Parathyroid adenoma (tissue), 2 donors: ENCODE measurements around the gene TRAM2.

ENCODE experiments used
- H2AFZ ChIP-seq: fragments of 300-600 bp; sonication (generic); one replicate; pipeline ENCODE4 v1.7.0; 2017; ENCODE audit warnings: antibody characterized with exemption, mild to moderate bottlenecking
- H3K27ac ChIP-seq: fragments of 300-600 bp; sonication (generic); one replicate; pipeline ENCODE4 v1.7.0; 2017
- H3K27me3 ChIP-seq: fragments of 300-600 bp; sonication (generic); one replicate; pipeline ENCODE4 v1.7.0; 2017; ENCODE audit warnings: low read length; ENCODE audit not compliant: control insufficient read depth, insufficient read depth
- H3K36me3 ChIP-seq: fragments of 300-600 bp; sonication (generic); one replicate; pipeline ENCODE4 v1.7.0; 2017; ENCODE audit warnings: low read length; ENCODE audit not compliant: control insufficient read depth, insufficient read depth
- H3K4me1 ChIP-seq: fragments of 300-600 bp; sonication (generic); one replicate; pipeline ENCODE4 v1.7.0; 2017; ENCODE audit warnings: control low read depth
- H3K4me2 ChIP-seq: fragments of 300-600 bp; sonication (generic); one replicate; pipeline ENCODE4 v1.7.0; 2017; ENCODE audit warnings: low read length
- H3K4me3 ChIP-seq: fragments of 300-600 bp; sonication (generic); one replicate; pipeline ENCODE4 v1.7.0; 2017; ENCODE audit warnings: low read depth, low read length
- H3K79me2 ChIP-seq: fragments of 300-600 bp; sonication (generic); one replicate; pipeline ENCODE4 v1.7.0; 2017; ENCODE audit warnings: control low read depth
- H3K9ac ChIP-seq: fragments of 300-600 bp; sonication (generic); one replicate; pipeline ENCODE4 v1.7.0; 2017; ENCODE audit warnings: mild to moderate bottlenecking
- H3K9me3 ChIP-seq: fragments of 300-600 bp; sonication (generic); one replicate; pipeline ENCODE4 v1.7.0; 2017; ENCODE audit warnings: low read length; ENCODE audit not compliant: control insufficient read depth
- TF ChIP-seq, protein P1 (sequence below): fragments of 300-600 bp; sonication (generic); IDR thresholded peaks from one replicate; pipeline ENCODE4 v1.7.0; 2017; ENCODE audit warnings: antibody characterized with exemption, mild to moderate bottlenecking
- donor health status: primary hyperparathyroidism.

The TRAM2 gene

DNA sequence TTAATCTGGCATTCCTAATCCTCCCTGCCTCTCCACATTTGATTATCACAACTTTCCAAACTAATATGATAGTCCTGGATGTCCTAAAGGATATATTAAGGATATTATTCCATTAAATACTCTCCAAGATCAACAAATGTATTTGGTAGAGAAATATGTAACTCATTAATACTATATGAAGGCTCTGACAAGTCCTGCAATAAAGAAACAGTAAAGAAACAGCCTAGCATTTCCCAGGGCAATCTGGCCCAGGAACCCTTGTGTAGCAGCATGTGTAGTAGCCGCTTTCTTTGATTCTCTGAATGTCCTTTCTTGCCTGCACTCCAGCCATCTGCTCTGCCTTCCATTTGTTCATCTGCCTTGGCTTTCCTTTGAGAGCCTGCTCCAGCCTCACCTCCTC, 23.7 kb downstream of the TRAM2 start:
- Histone ChIP-seq H3K27ac (no peak overlapping the region), H3K27me3 (no peaks in the 10 kb centered on the region), H3K36me3 (no peaks in the 10 kb centered on the region), H3K9me3 (no peaks in the 10 kb centered on the region), H3K4me3 (no peak overlapping the region), H3K79me2 (peaks cover 5% of the 10 kb centered on the region), H3K9ac (no peak overlapping the region), H3K4me2 (no peak overlapping the region), H3K4me1 (peaks cover 6% of the 10 kb centered on the region), H2AFZ (no peak overlapping the region)
- TF ChIP-seq, protein P1, sequence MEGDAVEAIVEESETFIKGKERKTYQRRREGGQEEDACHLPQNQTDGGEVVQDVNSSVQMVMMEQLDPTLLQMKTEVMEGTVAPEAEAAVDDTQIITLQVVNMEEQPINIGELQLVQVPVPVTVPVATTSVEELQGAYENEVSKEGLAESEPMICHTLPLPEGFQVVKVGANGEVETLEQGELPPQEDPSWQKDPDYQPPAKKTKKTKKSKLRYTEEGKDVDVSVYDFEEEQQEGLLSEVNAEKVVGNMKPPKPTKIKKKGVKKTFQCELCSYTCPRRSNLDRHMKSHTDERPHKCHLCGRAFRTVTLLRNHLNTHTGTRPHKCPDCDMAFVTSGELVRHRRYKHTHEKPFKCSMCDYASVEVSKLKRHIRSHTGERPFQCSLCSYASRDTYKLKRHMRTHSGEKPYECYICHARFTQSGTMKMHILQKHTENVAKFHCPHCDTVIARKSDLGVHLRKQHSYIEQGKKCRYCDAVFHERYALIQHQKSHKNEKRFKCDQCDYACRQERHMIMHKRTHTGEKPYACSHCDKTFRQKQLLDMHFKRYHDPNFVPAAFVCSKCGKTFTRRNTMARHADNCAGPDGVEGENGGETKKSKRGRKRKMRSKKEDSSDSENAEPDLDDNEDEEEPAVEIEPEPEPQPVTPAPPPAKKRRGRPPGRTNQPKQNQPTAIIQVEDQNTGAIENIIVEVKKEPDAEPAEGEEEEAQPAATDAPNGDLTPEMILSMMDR, result no peak

DNA sequence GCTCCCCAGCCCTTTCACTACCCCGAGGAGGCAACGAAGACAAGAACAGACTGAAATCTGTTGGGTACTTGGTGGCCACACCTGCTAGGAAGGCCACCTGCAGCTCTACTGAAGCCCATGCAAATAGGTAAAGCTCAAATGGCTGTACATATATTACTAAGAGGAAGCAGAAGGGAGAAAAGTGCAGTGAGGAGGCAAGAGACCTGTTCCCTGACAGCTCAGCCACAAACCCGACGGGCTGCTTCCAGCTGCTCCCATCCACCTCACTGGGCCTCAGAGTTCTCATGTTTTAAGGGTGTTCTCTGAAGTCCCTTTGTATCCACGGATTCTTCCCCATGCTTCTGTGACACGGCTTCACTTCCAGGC, 24.6 kb downstream of the TRAM2 start:
- Histone ChIP-seq H3K9ac (no peak overlapping the region), H3K27ac (no peak overlapping the region), H3K79me2 (peaks cover 7% of the 10 kb centered on the region), H3K27me3 (no peaks in the 10 kb centered on the region), H2AFZ (no peak overlapping the region), H3K4me3 (no peak overlapping the region), H3K9me3 (no peaks in the 10 kb centered on the region), H3K4me1 (peaks cover 6% of the 10 kb centered on the region), H3K4me2 (no peak overlapping the region), H3K36me3 (no peaks in the 10 kb centered on the region)
- TF ChIP-seq, protein P1, result no peak

DNA sequence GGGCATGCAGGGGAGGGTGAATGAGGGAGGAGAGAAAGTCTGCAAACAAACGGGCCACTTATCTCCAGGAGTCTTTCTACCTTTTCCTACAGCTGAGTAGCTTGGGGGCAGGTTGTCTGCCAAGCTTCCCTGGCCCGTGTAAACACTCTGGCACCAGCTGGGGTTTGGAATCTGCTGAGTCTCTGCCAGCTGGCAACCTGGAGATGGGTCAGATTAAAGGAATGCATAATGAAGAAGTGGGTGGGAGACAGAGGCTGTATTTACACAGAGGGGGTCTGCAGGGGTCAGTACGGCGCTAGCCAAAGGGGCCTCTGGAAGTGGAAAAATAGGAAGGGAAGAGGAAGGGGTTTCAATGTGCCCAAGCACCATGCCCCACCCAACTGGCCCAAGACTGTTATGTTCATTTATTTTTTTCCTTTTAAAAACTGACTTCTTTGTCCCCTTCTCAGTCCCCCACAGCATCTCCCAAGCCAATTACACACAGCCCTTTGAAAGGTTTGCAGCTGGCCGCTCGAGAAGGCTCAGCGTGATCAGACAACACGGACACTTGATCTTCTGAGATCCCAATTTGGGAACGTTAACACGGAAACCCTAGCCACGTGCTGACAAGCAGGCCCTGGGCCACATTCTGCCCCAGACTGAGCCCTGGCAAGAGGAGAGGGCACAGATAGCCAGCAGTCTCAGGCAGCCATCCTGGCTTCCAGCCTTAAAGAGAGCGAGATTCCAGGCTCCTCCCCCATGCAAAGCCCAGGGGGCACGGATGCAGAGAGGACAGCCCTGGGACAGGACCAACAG, 25.2 kb downstream of the TRAM2 start:
- no peak overlapping the region for H3K27ac ChIP-seq
- H3K27me3 ChIP-seq, result no peaks in the 10 kb centered on the region
- peaks cover 6% of the 10 kb centered on the region for H3K4me1 ChIP-seq
- no peak overlapping the region for H3K4me3 ChIP-seq
- H3K4me2 ChIP-seq, result no peak overlapping the region
- H3K36me3 ChIP-seq, result no peaks in the 10 kb centered on the region
- H3K9me3 ChIP-seq, result no peaks in the 10 kb centered on the region
- H3K79me2 ChIP-seq, result peaks cover 12% of the 10 kb centered on the region
- no peak overlapping the region for H3K9ac ChIP-seq
- TF ChIP-seq, protein P1, result no peak
- H2AFZ ChIP-seq, result no peak overlapping the region

DNA sequence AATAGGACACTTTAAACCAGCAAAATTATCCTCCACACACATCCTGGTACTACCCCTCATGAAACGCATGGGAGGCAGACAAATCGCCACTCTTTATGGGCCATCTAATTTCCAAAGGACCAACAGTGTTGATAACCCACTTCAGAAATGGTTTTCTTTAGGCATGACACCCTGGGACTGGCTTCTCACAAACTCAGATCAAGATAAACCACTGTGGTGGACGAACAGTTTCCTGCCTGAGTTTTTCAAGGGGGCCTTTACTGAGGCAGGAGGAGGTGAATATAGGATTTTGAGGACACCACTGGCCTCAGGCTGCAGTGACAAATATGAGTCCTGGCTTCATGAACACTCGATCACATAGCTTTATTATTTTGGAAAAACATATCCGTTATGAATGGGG, 26.0 kb downstream of the TRAM2 start:
- Histone ChIP-seq H3K4me3 (no peak overlapping the region), H3K9me3 (no peaks in the 10 kb centered on the region), H3K9ac (no peak overlapping the region), H2AFZ (no peak overlapping the region), H3K4me2 (no peak overlapping the region), H3K27ac (no peak overlapping the region), H3K27me3 (no peaks in the 10 kb centered on the region), H3K4me1 (peaks cover 6% of the 10 kb centered on the region), H3K36me3 (no peaks in the 10 kb centered on the region), H3K79me2 (peaks cover 14% of the 10 kb centered on the region)
- TF ChIP-seq, protein P1, result no peak

DNA sequence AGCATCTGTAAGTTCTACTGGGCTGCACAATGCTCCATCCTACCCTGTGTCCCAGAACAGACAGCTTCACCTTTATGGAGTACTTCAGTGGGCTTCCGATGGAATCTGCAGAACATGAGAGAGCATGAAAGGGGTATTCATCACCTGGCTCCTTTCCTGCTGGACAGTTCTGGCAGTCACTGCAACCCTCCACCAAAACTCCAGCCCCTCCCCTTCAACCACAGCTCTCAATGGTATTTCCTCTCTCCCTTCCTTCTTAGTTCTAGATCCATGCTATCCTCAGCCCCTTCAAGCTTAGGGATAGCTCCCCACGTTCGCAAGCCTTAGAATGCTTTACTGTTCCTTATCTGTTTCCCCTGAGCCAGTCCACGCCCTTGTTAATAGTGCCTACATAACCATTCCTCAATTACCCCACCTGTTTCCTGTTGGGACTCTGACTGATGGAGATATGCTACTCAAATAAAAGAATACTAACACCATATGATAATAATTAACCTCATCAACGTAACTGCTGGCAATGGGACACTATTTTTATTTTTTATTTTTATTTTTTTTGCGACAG, 26.8 kb downstream of the TRAM2 start:
- Histone ChIP-seq H3K27me3 (no peaks in the 10 kb centered on the region), H3K9ac (no peak overlapping the region), H3K4me3 (no peak overlapping the region), H3K4me2 (no peak overlapping the region), H3K27ac (no peak overlapping the region), H3K79me2 (peaks cover 22% of the 10 kb centered on the region), H3K4me1 (peaks cover 6% of the 10 kb centered on the region), H3K36me3 (no peaks in the 10 kb centered on the region), H3K9me3 (no peaks in the 10 kb centered on the region), H2AFZ (no peak overlapping the region)
- TF ChIP-seq, protein P1, result no peak
